AG09319 (cell line): ENCODE results near the gene FLNB.
A peak's percentile ranks its signal among the peaks of the same experiment; 100 is the strongest.

ENCODE experiments used
- DNase-seq: peaks from one replicate; pipeline ENCODE4 v3.0.0-alpha.2; 2010; ENCODE audit warnings: low read depth; ENCODE audit errors: extremely low read depth
- CTCF ChIP-seq: IDR thresholded peaks from 2 replicates; pipeline ENCODE4 v1.5.1; 2011; ENCODE audit warnings: low read depth, mild to moderate bottlenecking, inconsistent platforms, low read length, moderate library complexity

FLNB gene

DNA sequence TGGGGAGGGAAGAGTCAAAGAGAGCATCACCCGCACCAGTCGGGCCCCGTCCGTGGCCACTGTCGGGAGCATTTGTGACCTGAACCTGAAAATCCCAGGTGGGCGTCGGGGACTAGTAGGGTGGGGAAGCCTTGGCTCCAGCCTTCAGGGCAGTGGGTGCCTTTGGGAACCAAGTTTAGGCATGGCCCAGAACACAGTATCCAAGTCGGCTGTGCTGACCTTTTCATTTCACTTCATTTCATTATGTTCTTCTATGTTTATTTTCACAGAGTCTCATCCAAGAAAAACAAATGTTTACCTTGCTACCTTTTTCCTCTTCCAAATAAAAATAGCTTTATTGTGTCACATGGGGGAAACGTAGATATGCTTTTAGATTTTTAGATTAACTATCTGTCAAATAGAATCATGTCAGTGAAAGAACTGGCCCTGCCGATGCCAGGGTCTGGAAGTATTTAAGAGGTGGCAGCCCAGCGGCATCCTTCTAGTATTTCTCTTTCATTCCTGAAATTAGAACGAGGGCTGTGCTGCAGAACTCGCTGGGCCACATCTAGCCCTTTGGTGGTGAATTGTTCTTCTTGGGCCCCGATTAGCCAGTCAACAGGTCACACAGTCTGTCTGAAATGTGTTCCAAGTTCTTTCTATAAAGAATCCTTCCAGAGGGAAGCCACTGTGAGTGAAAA lies 142.0 kb downstream of the FLNB start:
- no peak for DNase-seq
- TF ChIP-seq CTCF, result no peak

- TF ChIP-seq CTCF, result no peak
- DNase-seq, result peak; percentile 41
Observed at GRCh38 chr3:58150810-58151199, 142.6 kb downstream of the FLNB start.

DNA sequence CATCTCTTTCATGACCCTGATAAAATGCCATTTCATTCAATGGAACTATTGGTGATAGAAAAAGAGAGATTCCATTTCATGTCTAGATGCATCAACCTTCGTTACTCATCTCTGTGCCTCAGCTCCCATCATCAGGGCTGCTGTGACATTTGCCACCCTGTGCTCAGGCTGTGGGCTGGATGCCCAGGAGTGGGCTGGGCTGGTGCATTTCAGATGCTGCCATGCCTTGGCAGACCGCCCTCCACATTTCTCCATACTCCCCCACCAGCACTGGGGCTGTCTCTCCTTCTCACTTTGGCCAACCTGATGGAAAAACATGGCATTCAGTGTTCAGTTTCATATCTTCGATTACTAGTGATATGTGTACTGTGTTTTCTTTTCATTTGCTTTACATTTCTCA lies 143.4 kb downstream of the FLNB start:
- DNase-seq, result no peak
- TF ChIP-seq CTCF, result no peak

GRCh38 chr3:58152225-58153015 lies 144.2 kb downstream of the FLNB start:
- TF ChIP-seq CTCF, result no peak
- no peak for DNase-seq

DNA sequence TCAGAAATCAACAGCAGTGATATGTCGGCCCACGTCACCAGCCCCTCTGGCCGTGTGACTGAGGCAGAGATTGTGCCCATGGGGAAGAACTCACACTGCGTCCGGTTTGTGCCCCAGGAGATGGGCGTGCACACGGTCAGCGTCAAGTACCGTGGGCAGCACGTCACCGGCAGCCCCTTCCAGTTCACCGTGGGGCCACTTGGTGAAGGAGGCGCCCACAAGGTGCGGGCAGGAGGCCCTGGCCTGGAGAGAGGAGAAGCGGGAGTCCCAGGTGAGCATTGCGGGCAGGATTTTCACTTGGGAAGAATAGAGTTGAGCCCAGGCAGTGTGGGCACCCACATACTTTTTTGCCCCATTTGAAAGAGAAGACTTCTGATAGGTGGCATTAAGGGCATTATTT lies 145.1 kb downstream of the FLNB start:
- no peak for TF ChIP-seq CTCF
- DNase-seq, result no peak

GRCh38 chr3:58154626-58155449 lies 146.6 kb downstream of the FLNB start:
- DNase-seq, result no peak
- TF ChIP-seq CTCF, result no peak

GRCh38 chr3:58155838-58156237 lies 147.6 kb downstream of the FLNB start:
- DNase-seq, result no peak
- no peak for TF ChIP-seq CTCF
